HepG2 (cell line): ENCODE measurements around the gene RASGRF1. TPM values are rescaled to one million over a fixed set of nuclear protein-coding genes. Genes with fewer than 3 reads are reported as not detected.

Experiments used
- CEBPG ChIP-seq: IDR thresholded peaks from 2 replicates; pipeline ENCODE4 v1.6.1; 2016
- ERF ChIP-seq: IDR thresholded peaks from 2 replicates; pipeline ENCODE4 v1.6.1; 2018; ENCODE audit warnings: missing biosample characterization, missing genetic modification reagents
- FOXM1 ChIP-seq: sonication (generic); formaldehyde crosslinking; IDR thresholded peaks from 2 replicates; pipeline ENCODE4 v1.5.0; 2020; ENCODE audit warnings: missing genetic modification reagents
- HMGA1 ChIP-seq: sonication (generic); formaldehyde crosslinking; conservative IDR thresholded peaks from 2 replicates; pipeline ENCODE4 v1.4.0; 2020; ENCODE audit warnings: missing genetic modification reagents
- MAZ ChIP-seq, 2 experiments: sonication (generic) in 1 of 2; formaldehyde crosslinking in 1 of 2; IDR thresholded peaks; 2 replicates each; pipeline versions ENCODE4 v1.5.0 to v1.6.1; 2012 to 2020; ENCODE audit warnings: low read depth in 2 of 2, mild to moderate bottlenecking in 2 of 2, borderline replicate concordance in 1 of 2, improper control_type of control experiment in 1 of 2, low read length in 1 of 2, missing genetic modification reagents in 1 of 2, moderate library complexity in 1 of 2
- SAP130 ChIP-seq: IDR thresholded peaks from 2 replicates; pipeline ENCODE4 v1.6.1; 2016; ENCODE audit warnings: low read depth
- SIX1 ChIP-seq: sonication (generic); formaldehyde crosslinking; IDR thresholded peaks from 2 replicates; pipeline ENCODE4 v1.4.0; 2020; ENCODE audit warnings: missing genetic modification reagents, borderline replicate concordance
- SMC3 ChIP-seq: IDR thresholded peaks from 2 replicates; pipeline ENCODE4 v1.6.1; 2011; ENCODE audit warnings: low read length, improper control_type of control experiment
- ZBTB8A ChIP-seq: sonication (generic); formaldehyde crosslinking; IDR thresholded peaks from 2 replicates; pipeline ENCODE4 v1.4.0; 2020; ENCODE audit warnings: mild to moderate bottlenecking, low read depth, missing genetic modification reagents, borderline replicate concordance
- ZNF264 ChIP-seq: sonication (generic); formaldehyde crosslinking; IDR thresholded peaks from 2 replicates; pipeline ENCODE4 v1.4.0; 2020; ENCODE audit warnings: missing genetic modification reagents
- ZNF570 ChIP-seq: sonication (generic); formaldehyde crosslinking; IDR thresholded peaks from 2 replicates; pipeline ENCODE4 v1.4.0; 2020; ENCODE audit warnings: mild to moderate bottlenecking, missing genetic modification reagents, borderline replicate concordance
- ZNF761 ChIP-seq: sonication (generic); formaldehyde crosslinking; conservative IDR thresholded peaks from 2 replicates; pipeline ENCODE4 v1.4.0; 2020; ENCODE audit warnings: mild to moderate bottlenecking, missing genetic modification reagents
- polyA plus RNA-seq, 8 experiments: library from polyadenylated mRNA; depleted of rRNA in 3 of 8; stranded (reverse) in 7 of 8; unstranded in 1 of 8; fragments of >200 nt; fragmentation: Illumina TruSeq in 4 of 8; extraction: Trizol in 4 of 8; gene quantifications; 2 replicates each; pipeline versions ENCODE4 v1.2.1 to v1.2.3, GENCODE V29; 2011 to 2016; ENCODE audit warnings: low read depth in 4 of 8, missing spikeins in 1 of 8, mixed read lengths in 1 of 8; ENCODE audit not compliant: insufficient read depth in 1 of 8
- total RNA-seq, 5 experiments: library from RNA; depleted of rRNA; stranded (reverse); fragments of >200 nt; fragmentation: Illumina TruSeq; extraction: Trizol; gene quantifications; 2 replicates each; pipeline ENCODE4 v1.2.3, GENCODE V29; 2016; ENCODE audit warnings: low read depth in 1 of 5
- TF ChIP-seq, protein P1 (sequence below): sonication (generic); formaldehyde crosslinking; IDR thresholded peaks from 2 replicates; pipeline ENCODE4 v1.8.1; 2023; ENCODE audit warnings: missing genetic modification reagents, mild to moderate bottlenecking, borderline replicate concordance
- TF ChIP-seq, protein P2 (sequence below): sonication (generic); formaldehyde crosslinking; IDR thresholded peaks from 2 replicates; pipeline ENCODE4 v1.4.0; 2020; ENCODE audit warnings: missing genetic modification reagents
- TF ChIP-seq, protein P3 (sequence below): sonication (generic); formaldehyde crosslinking; IDR thresholded peaks from 2 replicates; pipeline ENCODE4 v1.5.0; 2020; ENCODE audit warnings: missing genetic modification reagents
- TF ChIP-seq, protein P4 (sequence below): sonication (generic); formaldehyde crosslinking; IDR thresholded peaks from 2 replicates; pipeline ENCODE4 v1.4.0; 2020; ENCODE audit warnings: missing genetic modification reagents
- TF ChIP-seq, protein P5 (sequence below): IDR thresholded peaks from 2 replicates; pipeline ENCODE4 v1.6.1; 2016; ENCODE audit warnings: missing compliant biosample characterization, missing genetic modification reagents, borderline replicate concordance

Gene RASGRF1
- total and polyA plus RNA-seq, 2 of the 13 experiments (the other 11 are each of a cell fraction or from before 2014, with no cell fraction given), result 0.55 to 3.0 TPM

DNA sequence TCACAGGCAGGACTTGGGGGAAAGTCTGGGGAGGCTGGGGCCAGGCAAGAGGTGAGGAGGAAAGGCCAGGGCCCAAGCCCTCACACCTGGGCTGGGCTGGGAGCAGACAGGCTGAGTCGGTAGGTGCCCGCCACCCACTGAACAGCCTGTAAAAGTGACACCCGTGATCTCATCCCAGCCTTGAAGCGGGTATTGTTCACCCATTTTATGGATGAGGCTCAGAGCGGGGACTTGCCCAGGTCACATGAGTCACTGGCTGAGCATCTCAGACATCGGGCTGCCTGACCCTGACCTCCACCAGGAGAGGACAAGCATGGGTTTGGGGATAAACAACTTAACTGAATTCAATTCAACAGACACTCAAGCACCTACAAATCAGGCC is 93.7 kb downstream of the RASGRF1 start (continued):
- TF ChIP-seq, protein P1, sequence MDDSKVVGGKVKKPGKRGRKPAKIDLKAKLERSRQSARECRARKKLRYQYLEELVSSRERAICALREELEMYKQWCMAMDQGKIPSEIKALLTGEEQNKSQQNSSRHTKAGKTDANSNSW (CRISPR knock-in tag), result no peak
- TF ChIP-seq ZBTB8A (CRISPR knock-in tag) (no peak), MAZ (IDR thresholded peaks at IDR 0.05; ENCODE audit: borderline replicate concordance, low read depth, low read length) (no peak), MAZ (CRISPR knock-in tag; IDR thresholded peaks at IDR 0.05; ENCODE audit: low read depth) (no peak), HMGA1 (CRISPR knock-in tag) (no peak), ZNF761 (CRISPR knock-in tag) (no peak), SMC3 (no peak), ERF (CRISPR knock-in tag) (peak; percentile 84), FOXM1 (CRISPR knock-in tag) (no peak), ZNF570 (CRISPR knock-in tag) (no peak), SIX1 (CRISPR knock-in tag) (no peak), ZNF264 (CRISPR knock-in tag) (no peak), CEBPG (CRISPR knock-in tag) (peak; percentile 30; the same call in 1 of the 2 replicates), SAP130 (CRISPR knock-in tag) (peak; percentile 72)
- TF ChIP-seq, protein P2, sequence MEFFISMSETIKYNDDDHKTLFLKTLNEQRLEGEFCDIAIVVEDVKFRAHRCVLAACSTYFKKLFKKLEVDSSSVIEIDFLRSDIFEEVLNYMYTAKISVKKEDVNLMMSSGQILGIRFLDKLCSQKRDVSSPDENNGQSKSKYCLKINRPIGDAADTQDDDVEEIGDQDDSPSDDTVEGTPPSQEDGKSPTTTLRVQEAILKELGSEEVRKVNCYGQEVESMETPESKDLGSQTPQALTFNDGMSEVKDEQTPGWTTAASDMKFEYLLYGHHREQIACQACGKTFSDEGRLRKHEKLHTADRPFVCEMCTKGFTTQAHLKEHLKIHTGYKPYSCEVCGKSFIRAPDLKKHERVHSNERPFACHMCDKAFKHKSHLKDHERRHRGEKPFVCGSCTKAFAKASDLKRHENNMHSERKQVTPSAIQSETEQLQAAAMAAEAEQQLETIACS (CRISPR knock-in tag), result no peak
- TF ChIP-seq, protein P3, sequence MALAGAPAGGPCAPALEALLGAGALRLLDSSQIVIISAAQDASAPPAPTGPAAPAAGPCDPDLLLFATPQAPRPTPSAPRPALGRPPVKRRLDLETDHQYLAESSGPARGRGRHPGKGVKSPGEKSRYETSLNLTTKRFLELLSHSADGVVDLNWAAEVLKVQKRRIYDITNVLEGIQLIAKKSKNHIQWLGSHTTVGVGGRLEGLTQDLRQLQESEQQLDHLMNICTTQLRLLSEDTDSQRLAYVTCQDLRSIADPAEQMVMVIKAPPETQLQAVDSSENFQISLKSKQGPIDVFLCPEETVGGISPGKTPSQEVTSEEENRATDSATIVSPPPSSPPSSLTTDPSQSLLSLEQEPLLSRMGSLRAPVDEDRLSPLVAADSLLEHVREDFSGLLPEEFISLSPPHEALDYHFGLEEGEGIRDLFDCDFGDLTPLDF (CRISPR knock-in tag), result no peak
- TF ChIP-seq, protein P4, sequence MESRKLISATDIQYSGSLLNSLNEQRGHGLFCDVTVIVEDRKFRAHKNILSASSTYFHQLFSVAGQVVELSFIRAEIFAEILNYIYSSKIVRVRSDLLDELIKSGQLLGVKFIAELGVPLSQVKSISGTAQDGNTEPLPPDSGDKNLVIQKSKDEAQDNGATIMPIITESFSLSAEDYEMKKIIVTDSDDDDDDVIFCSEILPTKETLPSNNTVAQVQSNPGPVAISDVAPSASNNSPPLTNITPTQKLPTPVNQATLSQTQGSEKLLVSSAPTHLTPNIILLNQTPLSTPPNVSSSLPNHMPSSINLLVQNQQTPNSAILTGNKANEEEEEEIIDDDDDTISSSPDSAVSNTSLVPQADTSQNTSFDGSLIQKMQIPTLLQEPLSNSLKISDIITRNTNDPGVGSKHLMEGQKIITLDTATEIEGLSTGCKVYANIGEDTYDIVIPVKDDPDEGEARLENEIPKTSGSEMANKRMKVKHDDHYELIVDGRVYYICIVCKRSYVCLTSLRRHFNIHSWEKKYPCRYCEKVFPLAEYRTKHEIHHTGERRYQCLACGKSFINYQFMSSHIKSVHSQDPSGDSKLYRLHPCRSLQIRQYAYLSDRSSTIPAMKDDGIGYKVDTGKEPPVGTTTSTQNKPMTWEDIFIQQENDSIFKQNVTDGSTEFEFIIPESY (CRISPR knock-in tag), result peak; percentile 51; the same call in 1 of the 2 replicates
- TF ChIP-seq, protein P5, sequence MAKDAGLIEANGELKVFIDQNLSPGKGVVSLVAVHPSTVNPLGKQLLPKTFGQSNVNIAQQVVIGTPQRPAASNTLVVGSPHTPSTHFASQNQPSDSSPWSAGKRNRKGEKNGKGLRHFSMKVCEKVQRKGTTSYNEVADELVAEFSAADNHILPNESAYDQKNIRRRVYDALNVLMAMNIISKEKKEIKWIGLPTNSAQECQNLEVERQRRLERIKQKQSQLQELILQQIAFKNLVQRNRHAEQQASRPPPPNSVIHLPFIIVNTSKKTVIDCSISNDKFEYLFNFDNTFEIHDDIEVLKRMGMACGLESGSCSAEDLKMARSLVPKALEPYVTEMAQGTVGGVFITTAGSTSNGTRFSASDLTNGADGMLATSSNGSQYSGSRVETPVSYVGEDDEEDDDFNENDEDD (CRISPR knock-in tag), result peak; percentile 36; the same call in 1 of the 2 replicates
